KMS-11 (cell line): ENCODE data around the gene KCNN2.

Source experiments
- H2AFZ ChIP-seq: fragments of 200-600 bp; sonication (generic); 2 replicates; pipeline ENCODE4 v1.6.1; 2016; ENCODE audit warnings: antibody characterized with exemption, mixed run types, low read depth
- H3K27ac ChIP-seq: fragments of 200-600 bp; sonication (generic); 2 replicates; pipeline ENCODE4 v1.6.1; 2016; ENCODE audit warnings: mild to moderate bottlenecking, mixed run types
- H3K27me3 ChIP-seq: fragments of 200-600 bp; sonication (generic); 2 replicates; pipeline ENCODE4 v1.6.1; 2017; ENCODE audit warnings: mild to moderate bottlenecking, low read depth, mixed run types, moderate library complexity; ENCODE audit not compliant: insufficient read depth
- H3K36me3 ChIP-seq: fragments of 200-600 bp; sonication (generic); 2 replicates; pipeline ENCODE4 v1.6.1; 2017; ENCODE audit warnings: mild to moderate bottlenecking, mixed run types; ENCODE audit not compliant: insufficient read depth
- H3K4me1 ChIP-seq: fragments of 200-600 bp; sonication (generic); 2 replicates; pipeline ENCODE4 v1.6.1; 2016; ENCODE audit warnings: mild to moderate bottlenecking, low read depth, mixed run types; ENCODE audit not compliant: poor library complexity, severe bottlenecking
- H3K4me2 ChIP-seq: fragments of 200-600 bp; sonication (generic); 2 replicates; pipeline ENCODE4 v1.7.0; 2016; ENCODE audit warnings: mild to moderate bottlenecking, mixed run types
- H3K4me3 ChIP-seq: fragments of 200-600 bp; sonication (generic); IDR thresholded peaks from 2 replicates; pipeline ENCODE4 v1.6.1; 2017; ENCODE audit warnings: low read depth, low read length, mixed read lengths; ENCODE audit not compliant: insufficient read depth
- H3K79me2 ChIP-seq: fragments of 200-600 bp; sonication (generic); 2 replicates; pipeline ENCODE4 v1.6.1; 2016; ENCODE audit warnings: low read depth, mixed run types; ENCODE audit not compliant: insufficient read depth
- H3K9ac ChIP-seq: fragments of 200-600 bp; sonication (generic); 2 replicates; pipeline ENCODE4 v1.6.1; 2016; ENCODE audit warnings: mild to moderate bottlenecking, mixed run types
- H4K20me1 ChIP-seq: fragments of 200-600 bp; sonication (generic); 2 replicates; pipeline ENCODE4 v1.6.1; 2016; ENCODE audit warnings: mild to moderate bottlenecking, mixed run types; ENCODE audit not compliant: insufficient read depth
- CTCF ChIP-seq: fragments of 200-600 bp; sonication (generic); conservative IDR thresholded peaks from 2 replicates; pipeline ENCODE4 v1.6.1; 2017; ENCODE audit warnings: low read depth, mild to moderate bottlenecking, antibody characterized with exemption, low read length, moderate library complexity, mixed read lengths

The KCNN2 gene

GRCh38 chr5:114362197-114362976, 517 bp downstream of the KCNN2 start:
- no peak overlapping the region for H3K27ac ChIP-seq
- peak overlapping the region; percentile 98 for H2AFZ ChIP-seq
- no peaks in the 10 kb centered on the region for H3K79me2 ChIP-seq
- no peak overlapping the region; the same call in 1 of the 2 replicates for H3K9ac ChIP-seq
- H3K27me3 ChIP-seq: no peaks in the 10 kb centered on the region
- peaks cover 6% of the 10 kb centered on the region for H3K4me1 ChIP-seq
- H4K20me1 ChIP-seq: no peaks in the 10 kb centered on the region
- H3K4me3 ChIP-seq: peak overlapping the region; percentile 32
- H3K36me3 ChIP-seq: no peaks in the 10 kb centered on the region
- peak overlapping the region; percentile 65 for H3K4me2 ChIP-seq
- no peak for TF ChIP-seq CTCF

- Histone ChIP-seq H3K27ac (no peak overlapping the region), H2AFZ (peak overlapping the region; percentile 98), H4K20me1 (no peaks in the 10 kb centered on the region), H3K4me2 (peak overlapping the region; percentile 65), H3K4me3 (no peak overlapping the region), H3K36me3 (no peaks in the 10 kb centered on the region), H3K27me3 (no peaks in the 10 kb centered on the region), H3K79me2 (no peaks in the 10 kb centered on the region), H3K4me1 (peaks cover 6% of the 10 kb centered on the region), H3K9ac (no peak overlapping the region; the same call in 1 of the 2 replicates)
- no peak for TF ChIP-seq CTCF
Measured at GRCh38 chr5:114362977-114363761, 1.3 kb downstream of the KCNN2 start.

- H3K9ac ChIP-seq: no peak overlapping the region
- no peaks in the 10 kb centered on the region for H3K36me3 ChIP-seq
- H3K27me3 ChIP-seq: no peaks in the 10 kb centered on the region
- H3K4me2 ChIP-seq: peak overlapping the region; percentile 65
- H3K27ac ChIP-seq: no peak overlapping the region
- peaks cover 6% of the 10 kb centered on the region for H3K4me1 ChIP-seq
- no peaks in the 10 kb centered on the region for H4K20me1 ChIP-seq
- H3K79me2 ChIP-seq: no peaks in the 10 kb centered on the region
- peak overlapping the region; percentile 98; the same call in 1 of the 2 replicates for H2AFZ ChIP-seq
- TF ChIP-seq CTCF: no peak
- no peak overlapping the region for H3K4me3 ChIP-seq
Measured at GRCh38 chr5:114363837-114364236, 2.0 kb downstream of the KCNN2 start.

GRCh38 chr5:114367029-114367428, 5.2 kb downstream of the KCNN2 start:
- no peak overlapping the region for H3K4me2 ChIP-seq
- H3K4me3 ChIP-seq: no peak overlapping the region
- H4K20me1 ChIP-seq: no peaks in the 10 kb centered on the region
- no peaks in the 10 kb centered on the region for H3K36me3 ChIP-seq
- H3K27ac ChIP-seq: no peak overlapping the region
- no peak for TF ChIP-seq CTCF
- no peaks in the 10 kb centered on the region for H3K79me2 ChIP-seq
- H2AFZ ChIP-seq: no peak overlapping the region
- no peaks in the 10 kb centered on the region for H3K4me1 ChIP-seq
- H3K27me3 ChIP-seq: no peaks in the 10 kb centered on the region
- no peak overlapping the region for H3K9ac ChIP-seq
